Measurements from ENCODE around the gene ATG4D.
A peak's percentile ranks its signal among the peaks of the same experiment; 100 is the strongest.

The ATG4D gene

GRCh38 chr19:10508036-10508435, 35.7 kb upstream of the ATG4D start:
- H3K4me1 ChIP-seq (ENCODE audit: control insufficient read depth, insufficient read depth, low read length), result no peaks in the 10 kb centered on the region
- no peak overlapping the region for H3K27ac ChIP-seq (ENCODE audit: extremely low read depth, low read depth, low read length)
- ChIA-PET POLR2A (no interaction called here), CTCF (interaction anchor here (0.8 to 2.8 kb wide), 6 partner anchors 9 to 45 kb away, joined by 3 to 18 read pairs (median 4); partner anchors contain the start of gene S1PR5)
- H3K4me3 ChIP-seq (ENCODE audit: low read depth, low read length), result no peak overlapping the region
- H3K36me3 ChIP-seq (ENCODE audit: control insufficient read depth in 2 of 2, insufficient read depth in 1 of 2, low read length in 2 of 2), result no peaks in the 10 kb centered on the region
- TF ChIP-seq ZNF132 (tag by site-specific recombination; IDR thresholded peaks at IDR 0.05; ENCODE audit: borderline replicate concordance) (no peak), ZNF792 (tag by site-specific recombination; IDR thresholded peaks at IDR 0.05) (no peak), ZNF555 (tag by site-specific recombination; conservative IDR thresholded peaks at IDR 0.05) (no peak), ZNF544 (tag by site-specific recombination; IDR thresholded peaks at IDR 0.05) (no peak), ZNF610 (tag by site-specific recombination; IDR thresholded peaks at IDR 0.05; ENCODE audit: borderline replicate concordance) (no peak), ZBTB49 (tag by site-specific recombination; IDR thresholded peaks at IDR 0.05; ENCODE audit: low read depth) (no peak), SETDB1 (IDR thresholded peaks at IDR 0.05; ENCODE audit: insufficient read length, low read length) (no peak)
- no peaks in the 10 kb centered on the region for H3K9me3 ChIP-seq (ENCODE audit: control insufficient read depth, insufficient read depth, low read depth, low read length)

GRCh38 chr19:10508707-10509106, 35.0 kb upstream of the ATG4D start:
- Histone ChIP-seq H3K9me3 (ENCODE audit: control insufficient read depth, insufficient read depth, low read depth, low read length) (no peaks in the 10 kb centered on the region), H3K36me3 (ENCODE audit: control insufficient read depth in 2 of 2, insufficient read depth in 1 of 2, low read length in 2 of 2) (no peaks in the 10 kb centered on the region), H3K4me3 (ENCODE audit: low read depth, low read length) (no peak overlapping the region), H3K4me1 (ENCODE audit: control insufficient read depth, insufficient read depth, low read length) (no peaks in the 10 kb centered on the region), H3K27ac (ENCODE audit: extremely low read depth, low read depth, low read length) (no peak overlapping the region)
- POLR2A ChIA-PET, result no interaction called here
- CTCF ChIA-PET, result interaction anchor here (0.7 to 2.8 kb wide), 11 partner anchors 9 to 80 kb away, joined by 3 to 18 read pairs (median 3); partner anchors contain the start of gene S1PR5
- TF ChIP-seq ZNF585B (tag by site-specific recombination; IDR thresholded peaks at IDR 0.05) (no peak), ZNF362 (tag by site-specific recombination; IDR thresholded peaks at IDR 0.05) (no peak), ZNF121 (tag by site-specific recombination; IDR thresholded peaks at IDR 0.05) (peak; percentile 92), FEZF1 (tag by site-specific recombination; IDR thresholded peaks at IDR 0.05) (no peak)

GRCh38 chr19:10510301-10510802, 33.4 kb upstream of the ATG4D start:
- POLR2A ChIA-PET, result interaction anchor here (0.6 kb wide), 1 partner anchor 107 kb away, joined by 3 read pairs; the partner anchor contains the start of gene CDC37
- peak; percentile 30; the same call in 1 of the 2 replicates for TF ChIP-seq CTCF (tag by site-specific recombination; IDR thresholded peaks at IDR 0.05)
- TF ChIP-seq ZNF792 (tag by site-specific recombination; IDR thresholded peaks at IDR 0.05), result no peak
- peak; percentile 71 for TF ChIP-seq GLIS1 (tag by site-specific recombination; IDR thresholded peaks at IDR 0.05)
- peak; percentile 75 for TF ChIP-seq PATZ1 (tag by site-specific recombination; IDR thresholded peaks at IDR 0.05)
- peak; percentile 56 for TF ChIP-seq PRDM10 (tag by site-specific recombination; IDR thresholded peaks at IDR 0.05)
- peak; percentile 54; the same call in 1 of the 2 replicates for TF ChIP-seq GLIS2 (tag by site-specific recombination; IDR thresholded peaks at IDR 0.05)
- 0 out of 2 replicates have a peak, but pooled peaks have one; percentile 14 for TF ChIP-seq ZIC2 (tag by site-specific recombination; IDR thresholded peaks at IDR 0.05)

More at GRCh38 chr19:10510301-10510802, 33.4 kb upstream of the ATG4D start:
- no peak overlapping the region for H3K27ac ChIP-seq (ENCODE audit: extremely low read depth, low read depth, low read length)
- no peaks in the 10 kb centered on the region for H3K4me1 ChIP-seq (ENCODE audit: control insufficient read depth, insufficient read depth, low read length)
- no peak overlapping the region for H3K4me3 ChIP-seq (ENCODE audit: low read depth, low read length)
- no peaks in the 10 kb centered on the region for H3K9me3 ChIP-seq (ENCODE audit: control insufficient read depth, insufficient read depth, low read depth, low read length)
- peaks cover 0 to 8% of the 10 kb centered on the region in 2 experiments; a peak in 1 of 3 replicates for H3K36me3 ChIP-seq (ENCODE audit: control insufficient read depth in 2 of 2, insufficient read depth in 1 of 2, low read length in 2 of 2)
- CTCF ChIA-PET, result interaction anchor here (0.6 to 1.6 kb wide), 10 partner anchors 9 to 190 kb away, joined by 3 to 4 read pairs (median 3); no protein-coding TSS in a partner anchor
